ENCODE data around the gene SARNP. TPM values are rescaled to one million over a fixed set of nuclear protein-coding genes. Genes with fewer than 3 reads are reported as not detected.

The SARNP gene
- total and polyA plus RNA-seq, 2 experiments from 2014 or later = 103 to 118 TPM

- TF ChIP-seq EZH2 (IDR thresholded peaks at IDR 0.05; ENCODE audit: borderline replicate concordance) (no peak), CTCF (IDR thresholded peaks at IDR 0.05; ENCODE audit: poor library complexity) (no peak), EZH2phosphoT487 (IDR thresholded peaks at IDR 0.05; ENCODE audit: low read depth, severe bottlenecking, unreplicated experiment) (no peak)
- no peaks in the 10 kb centered on the region for H4K20me1 ChIP-seq (ENCODE audit: insufficient read depth, poor library complexity, severe bottlenecking)
- peak overlapping the region; percentile 90 for H3K4me2 ChIP-seq
- H3K9me3 ChIP-seq (ENCODE audit: low read depth) = no peaks in the 10 kb centered on the region
- peak overlapping the region; percentile 96 for H3K27ac ChIP-seq
- peaks cover 25% of the 10 kb centered on the region for H3K4me1 ChIP-seq (ENCODE audit: insufficient read depth)
- peak overlapping the region; percentile 95 for H2AFZ ChIP-seq
- peak overlapping the region; percentile 76 for H3K4me3 ChIP-seq
- peaks cover 28% of the 10 kb centered on the region for H3K79me2 ChIP-seq
- WGBS (ENCODE audit: low lambda C conversion rate, missing lambda C conversion rate) = 82% methylated on average over 7 of the region's 7 CpGs
- DNase-seq (ENCODE audit: low spot score) = no peak
- peaks cover 7% of the 10 kb centered on the region for H3K27me3 ChIP-seq
- H3K36me3 ChIP-seq (replicated peaks; ENCODE audit: insufficient read depth, low read depth) = no peaks in the 10 kb centered on the region
- no peaks in the 10 kb centered on the region for H3K9me2 ChIP-seq (replicated peaks; ENCODE audit: insufficient read depth)
Measured at GRCh38 chr12:55715169-55715764, 102.3 kb downstream of the SARNP start.

GRCh38 chr12:55713721-55714120 lies 103.8 kb downstream of the SARNP start:
- no peak overlapping the region for H3K4me2 ChIP-seq
- H3K9me2 ChIP-seq (replicated peaks; ENCODE audit: insufficient read depth) = no peaks in the 10 kb centered on the region
- no peak overlapping the region for H2AFZ ChIP-seq
- H3K4me3 ChIP-seq = no peak overlapping the region
- H3K9me3 ChIP-seq (ENCODE audit: low read depth) = no peaks in the 10 kb centered on the region
- H4K20me1 ChIP-seq (ENCODE audit: insufficient read depth, poor library complexity, severe bottlenecking) = no peaks in the 10 kb centered on the region
- TF ChIP-seq CTCF (IDR thresholded peaks at IDR 0.05; ENCODE audit: poor library complexity) = no peak
- TF ChIP-seq EZH2 (IDR thresholded peaks at IDR 0.05; ENCODE audit: borderline replicate concordance) = no peak
- TF ChIP-seq EZH2phosphoT487 (IDR thresholded peaks at IDR 0.05; ENCODE audit: low read depth, severe bottlenecking, unreplicated experiment) = no peak
- WGBS (ENCODE audit: low lambda C conversion rate, missing lambda C conversion rate) = 81% methylated on average over 2 of the region's 2 CpGs
- no peak for DNase-seq (ENCODE audit: low spot score)
- H3K27me3 ChIP-seq = peaks cover 23% of the 10 kb centered on the region
- H3K36me3 ChIP-seq (replicated peaks; ENCODE audit: insufficient read depth, low read depth) = no peaks in the 10 kb centered on the region
- peaks cover 14% of the 10 kb centered on the region for H3K4me1 ChIP-seq (ENCODE audit: insufficient read depth)
- no peak overlapping the region for H3K27ac ChIP-seq
- H3K79me2 ChIP-seq = peaks cover 26% of the 10 kb centered on the region

GRCh38 chr12:55712700-55713415 lies 104.7 kb downstream of the SARNP start:
- Histone ChIP-seq H4K20me1 (ENCODE audit: insufficient read depth, poor library complexity, severe bottlenecking) (no peaks in the 10 kb centered on the region), H3K27ac (no peak overlapping the region), H3K4me3 (no peak overlapping the region), H3K4me1 (ENCODE audit: insufficient read depth) (peaks cover 14% of the 10 kb centered on the region), H3K79me2 (peaks cover 17% of the 10 kb centered on the region), H2AFZ (no peak overlapping the region), H3K4me2 (no peak overlapping the region), H3K27me3 (peaks cover 30% of the 10 kb centered on the region), H3K9me3 (ENCODE audit: low read depth) (no peaks in the 10 kb centered on the region), H3K9me2 (replicated peaks; ENCODE audit: insufficient read depth) (no peaks in the 10 kb centered on the region), H3K36me3 (replicated peaks; ENCODE audit: insufficient read depth, low read depth) (no peaks in the 10 kb centered on the region)
- DNase-seq (ENCODE audit: low spot score) = no peak
- TF ChIP-seq EZH2 (IDR thresholded peaks at IDR 0.05; ENCODE audit: borderline replicate concordance) (no peak), EZH2phosphoT487 (IDR thresholded peaks at IDR 0.05; ENCODE audit: low read depth, severe bottlenecking, unreplicated experiment) (no peak), CTCF (IDR thresholded peaks at IDR 0.05; ENCODE audit: poor library complexity) (no peak)
- WGBS (ENCODE audit: low lambda C conversion rate, missing lambda C conversion rate) = 83% methylated on average over 1 of the region's 1 CpG

All from hepatocyte (in vitro differentiated cells).